Stimulated activated CD8-positive, alpha-beta memory T cell treated with anti-CD3 and anti-CD28 coated beads, Interleukin-4, amount 100 ng/mL, for 1 hour (primary cell): ENCODE results near the gene PON2.
"Not testable (repeated sequence)": the region's sequence is repeated elsewhere in the genome, so short reads cannot be mapped to it uniquely, and the experiment has no call there.

Source experiments
- DNase-seq, 2 donors: peaks; one replicate each; pipeline ENCODE4 v3.0.0-alpha.2; 2020; ENCODE audit warnings: low read depth in 2 of 2, low spot score in 1 of 2

The PON2 gene

DNA sequence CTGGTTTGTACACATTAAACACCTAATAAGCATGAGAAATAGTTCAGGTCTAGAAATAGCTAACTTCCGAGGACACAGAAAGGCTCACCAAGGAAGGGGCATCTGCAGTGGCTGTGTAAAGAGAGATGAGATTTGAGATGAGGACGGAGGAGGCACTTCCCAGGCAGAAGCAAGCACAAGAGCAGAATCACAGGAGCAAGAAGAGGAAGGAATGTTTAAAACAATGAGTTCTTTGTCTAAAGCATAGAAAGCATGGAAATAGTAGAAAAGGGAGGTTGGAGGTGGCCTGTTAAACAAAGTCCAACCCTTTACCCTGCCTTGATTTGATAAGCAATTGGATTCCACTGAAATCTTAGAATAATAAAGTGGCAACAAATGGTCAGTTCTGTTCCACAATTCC is 27.1 kb downstream of the PON2 start:
- DNase-seq: no peak

DNA sequence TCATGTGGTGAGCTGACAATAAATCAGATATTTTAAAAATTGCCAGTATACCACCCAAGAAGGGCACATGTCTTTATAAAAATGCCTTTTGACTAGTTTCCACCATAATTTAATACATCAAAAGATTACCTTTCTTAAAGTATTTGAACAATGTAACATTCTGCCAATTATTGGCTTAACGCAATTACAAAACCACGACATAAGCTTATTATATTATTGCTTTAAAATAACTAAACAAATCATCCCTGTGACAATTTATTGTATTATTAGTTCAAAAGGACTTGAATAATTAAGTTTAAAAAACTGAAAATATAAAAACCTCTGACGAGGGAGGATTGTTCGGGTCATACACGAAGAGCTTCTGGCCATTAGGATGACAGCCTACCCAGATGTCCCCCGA is 29.0 kb downstream of the PON2 start:
- no peak for DNase-seq

DNA sequence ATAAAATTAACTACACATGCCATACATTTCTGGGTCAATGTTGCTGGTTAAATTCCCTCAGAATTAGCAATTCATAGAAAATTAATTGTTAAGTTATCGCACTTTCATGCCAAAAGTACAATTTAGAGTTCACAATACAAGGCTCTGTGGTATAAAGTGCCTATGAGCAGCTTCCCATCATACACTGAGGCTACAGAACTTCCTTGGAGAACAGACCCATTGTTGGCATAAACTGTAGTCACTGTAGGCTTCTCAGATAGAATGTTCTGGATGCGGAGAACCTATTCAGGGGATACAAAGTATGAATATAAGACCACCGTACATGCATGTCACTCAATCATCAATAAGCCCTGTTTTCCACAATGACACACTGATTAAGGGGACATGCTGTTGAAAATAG is 29.6 kb downstream of the PON2 start:
- no peak for DNase-seq

DNA sequence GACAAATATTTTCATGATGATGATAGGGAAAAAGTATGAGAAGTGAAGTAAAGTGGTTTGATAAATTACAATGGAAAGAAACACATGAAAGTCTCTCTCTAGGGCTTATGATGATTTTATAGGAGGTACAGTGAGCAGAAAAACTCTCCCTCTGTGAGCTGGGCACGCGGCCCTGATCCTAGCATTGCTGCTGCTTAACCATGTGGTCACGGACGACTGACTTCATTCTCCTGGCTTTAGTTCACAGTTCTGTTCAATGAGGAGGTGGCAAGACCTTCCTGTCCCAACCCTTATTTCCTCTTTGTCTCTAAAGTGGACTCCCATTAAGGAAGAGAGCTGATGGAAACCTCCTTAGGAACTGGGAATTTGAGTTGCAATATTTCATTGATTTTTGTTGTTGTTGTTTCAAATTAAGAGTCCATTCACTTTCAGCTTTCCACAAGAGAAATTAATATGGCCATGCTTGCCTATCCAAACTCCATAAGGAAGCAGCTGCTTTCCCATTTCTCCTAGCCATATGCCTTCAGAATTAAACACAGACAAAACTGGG is 30.4 kb downstream of the PON2 start:
- no peak for DNase-seq

DNA sequence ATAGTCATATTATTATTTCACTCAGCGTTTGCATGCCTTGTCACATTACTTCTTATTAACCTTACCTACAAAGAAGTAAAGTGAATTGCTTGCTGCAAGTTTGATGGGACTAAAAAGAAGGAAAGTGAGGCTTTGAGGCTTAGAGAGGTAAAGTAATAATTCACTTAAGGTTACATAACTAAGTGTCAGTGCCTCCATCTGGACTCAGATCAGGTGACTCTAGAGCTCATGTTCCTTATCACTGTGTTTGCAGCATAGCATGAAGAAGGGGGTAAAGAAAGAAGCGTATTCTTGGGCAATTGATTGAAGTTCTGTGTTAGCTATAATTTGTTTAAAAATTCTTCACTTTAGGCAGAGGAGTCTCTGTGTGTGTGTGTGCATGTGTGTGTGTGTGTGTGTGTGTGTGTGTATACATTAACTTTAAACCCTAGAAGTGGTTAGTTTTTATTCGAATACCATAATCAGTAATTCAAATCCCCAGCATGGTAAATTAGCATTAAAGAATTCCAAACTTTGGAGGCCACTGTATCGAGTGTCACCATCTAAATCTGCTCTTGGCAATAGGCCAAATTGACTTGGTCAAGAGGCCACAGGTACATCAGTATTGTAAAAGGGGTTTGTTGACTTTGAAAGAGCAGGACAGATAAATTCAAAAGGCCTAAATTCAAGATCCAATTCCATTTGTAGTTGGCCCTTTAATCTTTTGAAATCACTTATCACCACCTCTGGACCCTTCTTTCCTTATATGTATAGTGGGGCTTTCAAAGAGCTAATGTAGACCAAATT is 36.5 kb downstream of the PON2 start:
- DNase-seq: no peak

DNA sequence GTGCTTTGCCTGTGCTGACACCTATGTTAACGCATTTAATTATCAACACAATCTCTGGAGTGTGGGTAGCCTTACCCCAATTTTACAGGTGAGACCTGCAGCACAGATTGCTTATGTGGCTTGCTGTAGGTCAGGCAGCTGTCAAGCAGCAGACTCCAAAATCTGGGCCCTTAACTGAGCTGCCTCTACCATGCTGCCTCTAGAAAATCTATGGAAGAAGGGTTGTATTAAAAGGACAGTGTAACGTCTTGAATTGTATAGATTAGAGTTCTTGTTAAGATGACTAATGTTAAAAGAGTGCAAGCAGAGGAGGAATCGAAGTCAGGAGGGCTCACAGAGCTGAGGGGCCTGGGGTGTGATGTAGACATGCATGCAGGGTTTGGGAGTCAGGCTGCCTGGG is 37.4 kb downstream of the PON2 start:
- DNase-seq: no peak

DNA sequence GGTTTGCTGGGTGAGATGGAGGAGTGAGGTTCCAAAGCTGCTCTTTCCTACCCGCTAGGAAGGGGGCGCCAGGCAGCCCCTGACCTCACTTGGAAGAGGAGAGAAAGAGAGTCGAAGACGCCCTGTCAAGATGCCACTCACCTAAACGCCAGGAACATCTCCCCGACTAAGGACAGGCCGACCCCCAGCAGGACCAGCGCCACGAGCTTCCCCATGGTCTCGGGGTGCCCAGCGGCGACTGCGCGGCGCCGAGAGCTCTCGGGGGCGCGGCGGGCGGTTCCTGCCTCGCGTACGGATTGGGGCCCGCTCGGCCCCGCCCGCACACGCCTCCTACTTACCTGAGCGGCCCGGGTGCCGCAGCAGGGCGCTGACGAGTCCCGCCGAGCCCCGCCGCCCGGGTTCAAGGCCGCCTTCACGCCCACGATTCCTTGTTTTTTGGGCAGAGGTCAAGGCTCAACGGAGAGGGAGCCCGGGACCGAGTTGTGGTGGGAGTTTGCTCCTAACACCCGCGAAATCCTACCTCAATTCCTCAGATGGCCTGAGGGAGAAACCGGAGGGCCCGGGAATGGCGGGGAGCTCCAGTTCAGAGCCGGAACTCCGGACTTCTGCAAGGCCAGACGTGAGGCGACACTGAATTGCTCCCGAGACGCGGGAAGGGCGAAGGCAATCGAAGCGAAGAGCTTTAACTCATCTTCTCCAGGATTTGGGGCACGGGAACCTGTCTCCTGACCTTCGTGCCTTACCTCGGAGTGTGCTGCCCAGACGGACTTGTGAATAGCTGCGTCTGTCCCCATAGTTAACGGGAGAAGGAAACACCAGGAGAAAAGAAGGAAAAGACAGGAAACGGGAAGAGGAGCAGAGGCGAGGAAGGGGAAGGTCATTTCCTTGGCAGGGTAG is 38.4 kb downstream of the PON2 start, which contains the start of gene PON3:
Gene PON3 (minus strand): TSS at position 240 of the 897 bp plus-strand sequence. CDS start 25 bp downstream, at position 215.
- DNase-seq: no peak

DNA sequence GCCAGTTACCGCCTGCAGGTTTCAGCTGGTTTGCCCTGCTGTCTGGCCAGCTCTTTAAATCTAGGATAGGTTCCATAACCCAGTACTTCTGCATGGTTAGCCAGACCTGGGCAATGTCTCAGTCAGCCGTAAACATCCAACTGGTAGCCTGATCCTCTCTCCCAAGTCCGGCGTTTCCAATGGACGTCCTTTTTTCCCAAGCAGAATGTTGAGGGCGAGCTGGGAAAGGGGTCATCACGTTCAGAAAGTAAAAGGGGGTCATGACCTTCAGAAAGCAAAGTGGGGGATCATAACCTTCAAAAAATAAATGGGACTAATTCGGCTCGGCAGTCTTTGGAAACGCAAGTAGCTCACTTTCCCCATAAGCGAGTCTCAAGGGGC is 39.1 kb downstream of the PON2 start:
- DNase-seq: no peak

DNA sequence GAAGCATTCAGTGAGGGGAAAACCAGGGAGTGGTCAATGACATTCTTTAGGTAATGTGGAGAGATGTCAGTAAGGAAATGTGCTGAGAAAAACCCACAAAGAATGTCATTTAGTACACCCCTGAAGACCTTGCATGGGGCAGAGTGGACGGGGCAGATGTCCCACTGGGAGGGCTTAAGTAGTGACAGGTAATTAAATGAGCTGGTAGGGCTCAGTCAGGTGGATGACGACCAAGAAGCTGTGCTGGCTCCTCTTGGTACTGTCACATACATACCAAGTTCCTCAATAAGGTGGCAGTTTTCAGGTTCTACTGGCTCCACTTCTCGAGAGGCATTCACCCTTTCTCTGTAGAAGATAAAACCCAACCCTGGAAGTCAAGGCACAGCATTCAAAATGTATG is 40.5 kb downstream of the PON2 start:
- no peak for DNase-seq

DNA sequence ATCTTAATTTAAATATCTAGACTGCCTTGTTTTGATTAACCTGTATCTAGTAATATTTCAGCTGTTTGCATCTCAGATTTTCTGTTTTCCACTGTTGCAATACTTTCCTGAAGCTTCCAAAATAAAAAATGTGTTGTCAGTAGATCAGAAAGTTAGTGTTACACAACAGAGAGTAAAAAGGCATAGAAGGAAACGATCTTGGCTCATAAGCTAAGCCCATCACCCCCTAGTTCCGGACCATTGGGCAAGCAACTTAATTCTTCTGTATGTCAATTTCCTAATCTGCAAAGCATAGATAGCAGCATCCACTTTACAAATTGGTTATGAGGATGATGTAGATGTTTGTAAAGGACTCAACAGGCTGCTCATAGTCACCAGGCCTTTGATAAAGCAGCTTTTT is 43.1 kb downstream of the PON2 start:
- no peak for DNase-seq

DNA sequence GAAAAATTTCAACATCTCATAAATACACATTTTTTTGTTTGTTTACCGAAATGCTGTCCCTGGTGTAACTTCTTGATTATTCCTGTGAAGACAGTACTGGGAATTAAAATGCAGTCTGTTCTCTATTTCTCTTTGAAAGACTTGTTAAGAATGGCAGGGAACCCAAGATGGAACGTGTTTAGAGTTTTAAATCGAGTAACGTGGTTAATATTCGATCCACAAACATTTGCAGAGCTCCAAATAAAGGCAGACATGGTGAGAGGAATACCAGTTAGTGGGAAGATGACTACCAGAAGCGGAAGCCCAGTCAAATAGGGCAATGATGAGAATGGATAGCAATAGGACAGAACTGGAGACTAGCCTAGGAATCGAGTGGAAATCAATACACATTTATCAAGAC is 45.3 kb downstream of the PON2 start:
- no peak for DNase-seq

DNA sequence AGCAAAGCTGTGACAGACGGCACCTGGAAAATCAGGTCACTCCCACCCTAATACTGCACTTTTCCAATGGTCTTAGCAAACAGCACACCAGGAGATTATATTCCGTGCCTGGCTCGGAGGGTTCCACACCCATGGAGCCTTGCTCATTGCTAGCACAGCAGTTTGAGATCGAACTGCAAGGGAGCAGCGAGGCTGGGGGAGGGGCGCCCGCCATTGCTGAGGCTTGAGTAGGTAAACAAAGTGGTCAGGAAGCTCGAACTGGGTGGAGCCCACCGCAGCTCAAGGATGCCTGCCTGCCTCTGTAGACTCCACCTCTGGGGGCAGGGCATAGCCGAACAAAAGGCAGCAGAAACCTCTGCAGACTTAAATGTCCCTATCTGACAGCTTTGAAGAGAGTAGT is 55.4 kb downstream of the PON2 start:
- not testable (repeated sequence) for DNase-seq

DNA sequence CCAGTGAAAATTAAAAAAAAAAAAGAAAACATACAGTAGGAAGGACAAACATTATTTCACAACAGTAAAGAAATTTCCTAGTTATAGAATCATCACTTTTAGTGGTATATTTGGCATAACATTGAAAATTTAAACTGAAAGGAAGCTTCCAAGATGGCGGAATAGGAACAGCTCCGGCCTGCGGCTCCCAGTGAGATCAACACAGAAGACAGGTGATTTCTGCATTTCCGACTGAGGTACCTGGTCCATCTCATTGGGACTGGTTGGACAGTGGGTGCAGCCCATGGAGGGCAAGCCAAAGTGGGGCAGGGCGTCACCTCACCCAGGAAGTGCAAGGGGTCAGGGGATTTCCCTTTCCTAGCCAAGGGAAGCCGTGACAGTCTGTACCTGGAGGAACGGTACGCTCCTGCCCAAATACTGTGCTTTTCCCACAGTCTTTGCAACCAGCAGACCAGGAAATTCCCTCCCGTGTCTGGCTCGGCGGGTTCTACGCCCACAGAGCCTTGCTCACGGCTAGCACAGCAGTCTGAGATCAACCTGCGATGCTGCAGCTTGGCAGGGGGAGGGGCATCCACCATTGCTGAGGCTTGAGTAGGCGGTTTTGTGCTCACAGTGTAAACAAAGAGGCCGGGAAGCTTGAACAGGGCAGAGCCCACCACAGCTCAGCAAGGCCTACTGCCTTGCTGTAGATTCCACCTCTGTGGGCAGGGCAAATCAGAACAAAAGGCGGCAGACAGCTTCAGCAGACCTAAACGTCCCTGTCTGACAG is 58.0 kb downstream of the PON2 start:
- DNase-seq: no peak

DNA sequence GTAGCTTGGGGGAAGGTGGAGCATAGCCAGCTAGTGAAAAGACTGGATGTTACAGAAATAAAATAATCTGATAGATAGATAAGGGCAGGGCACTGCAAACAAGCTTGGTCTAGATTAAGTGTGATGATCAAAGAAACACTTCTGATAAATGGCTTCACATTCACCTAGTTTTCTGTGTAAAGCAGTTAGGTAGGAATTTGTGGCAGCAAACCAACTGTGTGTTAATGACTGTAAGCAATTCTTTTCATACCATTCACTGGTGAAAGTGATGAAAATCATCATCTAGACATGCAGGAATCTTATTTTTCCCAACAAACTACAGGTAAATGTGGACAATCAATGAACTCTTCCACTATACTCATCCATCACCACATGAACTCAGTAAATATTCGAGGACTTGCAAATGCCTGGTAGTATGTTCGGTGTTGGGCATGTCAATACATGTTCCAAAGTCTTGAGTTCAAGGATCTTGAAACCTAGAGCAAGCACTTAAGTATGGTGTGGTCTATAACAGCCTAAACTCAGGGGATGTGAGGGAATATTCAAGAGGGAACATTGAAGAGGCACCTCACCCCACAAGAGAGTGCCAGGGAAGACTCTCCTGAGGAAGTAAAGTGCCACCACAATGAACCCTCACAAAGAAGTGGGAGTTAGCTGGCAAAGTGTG is 59.1 kb downstream of the PON2 start:
- DNase-seq: no peak

DNA sequence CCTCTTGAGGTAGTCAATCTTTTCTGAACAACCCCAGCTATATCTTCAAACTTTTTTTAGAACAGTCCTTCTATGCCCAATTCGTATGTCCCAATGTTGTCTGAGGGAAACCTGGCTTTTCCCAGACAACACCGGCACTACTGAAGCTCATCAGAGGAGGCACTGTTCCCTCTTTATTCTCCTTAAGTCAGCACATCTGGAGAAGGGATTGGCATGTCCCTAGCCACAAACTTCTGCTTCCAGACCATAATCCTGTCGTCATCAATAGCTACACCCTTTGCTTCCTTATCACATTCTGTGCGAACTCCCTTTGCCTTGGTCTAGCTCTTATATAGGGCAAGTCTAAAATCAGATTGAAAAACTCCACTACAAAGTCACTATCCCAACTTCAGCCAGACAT is 61.5 kb downstream of the PON2 start:
- no peak for DNase-seq

DNA sequence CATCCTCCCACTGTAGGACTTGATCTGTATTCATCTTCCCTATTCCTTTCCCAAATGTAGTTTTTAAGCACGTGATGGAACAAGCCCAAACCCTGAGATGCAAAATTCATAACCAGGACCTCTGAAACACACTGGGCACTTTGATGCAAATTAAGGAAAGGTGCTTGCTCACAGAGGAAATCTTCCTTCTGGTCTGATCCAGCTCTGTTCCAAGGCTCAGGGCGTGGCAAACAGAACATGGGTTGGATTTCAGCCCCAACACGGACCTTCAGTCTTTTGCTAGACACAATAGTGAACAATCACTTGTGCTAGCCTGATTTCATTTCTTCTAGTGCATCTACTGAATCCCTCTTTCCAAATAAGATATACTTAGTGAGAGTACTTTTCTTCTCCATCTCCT is 66.6 kb downstream of the PON2 start:
- no peak for DNase-seq

DNA sequence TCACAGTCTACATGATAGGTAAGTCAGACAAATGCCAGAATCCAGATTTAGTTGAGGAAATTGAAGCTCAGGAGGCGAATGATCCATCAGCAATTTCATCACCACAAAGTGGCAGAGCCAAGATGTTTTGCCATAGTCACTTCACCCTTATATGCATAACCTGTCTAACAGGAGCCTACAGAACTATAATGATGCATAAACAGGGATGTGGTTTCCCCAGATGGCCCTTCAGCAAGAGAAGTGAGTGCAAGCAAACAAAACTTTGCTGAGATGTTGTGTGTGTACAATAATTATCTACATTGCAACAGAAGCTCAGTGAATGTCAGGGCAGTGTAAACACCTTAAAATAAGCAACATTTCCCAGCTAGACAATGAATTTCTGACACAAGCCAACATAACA is 67.2 kb downstream of the PON2 start:
- DNase-seq: no peak

DNA sequence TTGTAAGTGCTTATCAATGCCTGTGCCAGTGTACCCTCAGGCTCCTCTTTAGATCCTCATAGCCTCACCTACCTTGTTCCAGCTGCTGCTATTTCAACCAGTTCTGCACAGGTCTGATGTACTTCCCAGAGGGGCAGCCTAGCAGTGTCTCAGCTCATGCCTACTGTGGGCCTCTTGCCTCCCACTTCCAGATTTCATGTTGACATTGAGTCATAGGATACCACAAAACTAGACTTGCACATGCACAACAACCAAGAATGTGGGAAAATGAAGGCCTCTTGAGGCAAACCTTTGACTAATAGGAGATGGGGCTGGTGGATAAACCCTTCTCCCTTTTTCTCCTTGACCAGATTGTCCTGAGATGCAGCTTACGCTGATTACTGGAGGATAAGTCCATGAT is 69.7 kb downstream of the PON2 start:
- DNase-seq: no peak

DNA sequence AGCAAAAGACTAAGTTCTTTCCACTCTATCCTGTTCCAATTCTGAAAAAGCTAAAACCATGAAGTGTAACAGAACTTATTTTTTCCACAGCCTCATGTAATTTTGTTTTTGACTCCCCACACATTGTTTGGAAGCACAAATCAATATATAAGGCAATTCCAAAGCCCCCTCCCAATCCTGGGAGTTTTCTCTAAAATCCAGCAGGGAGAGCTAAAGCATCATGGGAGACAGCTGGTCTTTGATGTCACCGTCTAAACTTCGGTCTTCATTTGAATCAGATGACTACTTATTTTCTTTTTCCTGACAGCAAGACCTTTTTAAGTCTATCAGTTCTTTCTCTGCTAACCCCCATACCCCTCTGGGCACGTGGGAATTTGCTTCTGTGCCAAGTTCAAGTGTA is 77.2 kb downstream of the PON2 start:
- DNase-seq: no peak
